HepG2 (cell line): Measurements from ENCODE around the gene C2orf81. TPM values are rescaled to one million over a fixed set of nuclear protein-coding genes. Genes with fewer than 3 reads are reported as not detected.

Experiments
- ETV6 ChIP-seq: sonication (generic); formaldehyde crosslinking; conservative IDR thresholded peaks from 2 replicates; pipeline ENCODE4 v1.4.0; 2020; ENCODE audit warnings: missing genetic modification reagents
- KDM2A ChIP-seq: sonication (generic); formaldehyde crosslinking; IDR thresholded peaks from 2 replicates; pipeline ENCODE4 v1.4.0; 2020; ENCODE audit warnings: low read depth, missing genetic modification reagents, borderline replicate concordance
- KLF13 ChIP-seq: sonication (generic); formaldehyde crosslinking; IDR thresholded peaks from 2 replicates; pipeline ENCODE4 v1.4.0; 2020; ENCODE audit warnings: mild to moderate bottlenecking, missing genetic modification reagents
- NR3C1 ChIP-seq: sonication (generic); formaldehyde crosslinking; IDR thresholded peaks from 2 replicates; pipeline ENCODE4 v1.4.0; 2020; ENCODE audit warnings: missing genetic modification reagents
- NRL ChIP-seq: sonication (generic); formaldehyde crosslinking; IDR thresholded peaks from 2 replicates; pipeline ENCODE4 v1.5.0; 2020; ENCODE audit warnings: missing genetic modification reagents, mild to moderate bottlenecking, moderate library complexity, borderline replicate concordance
- SETDB1 ChIP-seq: sonication (generic); formaldehyde crosslinking; IDR thresholded peaks from 2 replicates; pipeline ENCODE4 v1.5.1; 2020; ENCODE audit warnings: missing genetic modification reagents, mild to moderate bottlenecking, borderline replicate concordance
- TCF12 ChIP-seq, 2 experiments: fragments of 450-650 bp in 1 of 2; sonication (generic) in 1 of 2; formaldehyde crosslinking in 1 of 2; IDR thresholded peaks; 2 replicates each; pipeline versions ENCODE4 v1.6.1 to v1.8.0; 2017 to 2022; ENCODE audit warnings: antibody characterized with exemption in 1 of 2, mild to moderate bottlenecking in 1 of 2, missing genetic modification reagents in 1 of 2, moderate library complexity in 1 of 2
- ZNF205 ChIP-seq: IDR thresholded peaks from 2 replicates; pipeline ENCODE4 v1.6.1; 2018; ENCODE audit warnings: missing biosample characterization, missing genetic modification reagents
- ZNF296 ChIP-seq: sonication (generic); formaldehyde crosslinking; conservative IDR thresholded peaks from 2 replicates; pipeline ENCODE4 v1.5.0; 2020; ENCODE audit warnings: mild to moderate bottlenecking, missing genetic modification reagents
- ZNF562 ChIP-seq: sonication (generic); formaldehyde crosslinking; IDR thresholded peaks from 2 replicates; pipeline ENCODE4 v1.8.0; 2022; ENCODE audit warnings: missing genetic modification reagents, borderline replicate concordance
- ZNF614 ChIP-seq: IDR thresholded peaks from 2 replicates; pipeline ENCODE4 v1.6.1; 2018; ENCODE audit warnings: missing biosample characterization, missing genetic modification reagents, inconsistent platforms, borderline replicate concordance
- ZNF839 ChIP-seq: sonication (generic); formaldehyde crosslinking; IDR thresholded peaks from 2 replicates; pipeline ENCODE4 v1.4.0; 2020; ENCODE audit warnings: missing genetic modification reagents, mild to moderate bottlenecking, borderline replicate concordance
- ZNF891 ChIP-seq: sonication (generic); formaldehyde crosslinking; IDR thresholded peaks from 2 replicates; pipeline ENCODE4 v1.5.0; 2020; ENCODE audit warnings: mild to moderate bottlenecking, missing genetic modification reagents
- polyA plus RNA-seq, 8 experiments: library from polyadenylated mRNA; depleted of rRNA in 3 of 8; stranded (reverse) in 7 of 8; unstranded in 1 of 8; fragments of >200 nt; fragmentation: Illumina TruSeq in 4 of 8; extraction: Trizol in 4 of 8; gene quantifications; 2 replicates each; pipeline versions ENCODE4 v1.2.1 to v1.2.3, GENCODE V29; 2011 to 2016; ENCODE audit warnings: low read depth in 4 of 8, missing spikeins in 1 of 8, mixed read lengths in 1 of 8; ENCODE audit not compliant: insufficient read depth in 1 of 8
- total RNA-seq, 5 experiments: library from RNA; depleted of rRNA; stranded (reverse); fragments of >200 nt; fragmentation: Illumina TruSeq; extraction: Trizol; gene quantifications; 2 replicates each; pipeline ENCODE4 v1.2.3, GENCODE V29; 2016; ENCODE audit warnings: low read depth in 1 of 5
- TF ChIP-seq, protein P1 (sequence below): sonication (generic); formaldehyde crosslinking; IDR thresholded peaks from 2 replicates; pipeline ENCODE4 v1.8.0; 2022; ENCODE audit warnings: missing genetic modification reagents, mild to moderate bottlenecking, moderate library complexity, borderline replicate concordance
- TF ChIP-seq, protein P2 (sequence below): IDR thresholded peaks from 2 replicates; pipeline ENCODE4 v1.6.1; 2016; ENCODE audit warnings: mild to moderate bottlenecking, missing biosample characterization, missing genetic modification reagents
- TF ChIP-seq, protein P3 (sequence below): sonication (generic); formaldehyde crosslinking; IDR thresholded peaks from 2 replicates; pipeline ENCODE4 v1.4.0; 2020; ENCODE audit warnings: missing genetic modification reagents
- TF ChIP-seq, protein P4 (sequence below): sonication (generic); formaldehyde crosslinking; IDR thresholded peaks from 2 replicates; pipeline ENCODE4 v1.8.0; 2022; ENCODE audit warnings: mild to moderate bottlenecking, missing genetic modification reagents, borderline replicate concordance
- TF ChIP-seq, protein P5 (sequence below): sonication (generic); IDR thresholded peaks from 2 replicates; pipeline ENCODE4 v1.6.1; 2016; ENCODE audit warnings: low read depth, borderline replicate concordance

The C2orf81 gene
- total and polyA plus RNA-seq, 2 of the 13 experiments (the other 11 are each of a cell fraction or from before 2014, with no cell fraction given) = 0.15 to 0.17 TPM

DNA sequence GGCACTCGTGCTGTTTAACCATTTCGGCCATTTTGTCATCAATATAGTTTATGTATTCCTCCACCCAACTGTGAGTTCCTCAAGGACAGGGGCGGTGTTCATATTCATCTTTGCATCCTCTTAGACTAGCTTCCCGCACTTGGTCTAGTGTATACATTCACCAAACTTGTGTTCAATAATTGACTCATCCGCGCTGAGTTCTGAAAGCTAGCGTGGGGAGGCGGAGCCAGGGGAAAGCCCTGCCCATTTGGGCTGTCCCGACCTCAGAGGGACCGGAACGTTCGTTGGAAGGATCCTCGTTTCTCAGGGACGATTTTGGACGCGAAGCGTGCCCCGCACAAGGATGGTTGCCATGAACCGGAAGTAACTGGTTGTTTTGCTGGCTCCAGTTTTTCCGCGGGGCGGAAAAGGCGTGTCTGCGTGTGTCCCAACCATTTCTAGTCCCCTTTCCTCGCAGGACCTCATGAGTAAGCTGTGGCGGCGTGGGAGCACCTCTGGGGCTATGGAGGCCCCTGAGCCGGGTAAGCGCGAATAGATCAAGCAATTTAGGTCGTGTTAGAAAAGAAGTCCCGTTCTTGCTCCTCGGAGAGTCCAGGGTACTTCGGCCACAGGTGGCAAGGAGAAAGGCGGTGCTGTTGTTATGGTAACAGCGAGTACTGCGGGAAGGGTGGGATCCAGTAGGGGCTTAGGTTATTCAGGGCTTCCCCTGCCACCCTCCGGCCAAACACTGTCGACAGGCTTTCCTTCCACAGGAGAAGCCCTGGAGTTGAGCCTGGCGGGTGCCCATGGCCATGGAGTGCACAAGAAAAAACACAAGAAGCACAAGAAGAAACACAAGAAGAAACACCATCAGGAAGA is 33.5 kb upstream of the C2orf81 start, which contains the start of gene INO80B (continued):
- TF ChIP-seq ETV6 (CRISPR knock-in tag) (peak; percentile 94), ZNF562 (CRISPR knock-in tag) (no peak), TCF12 (IDR thresholded peaks at IDR 0.05) (no peak), TCF12 (CRISPR knock-in tag; IDR thresholded peaks at IDR 0.05) (no peak), NR3C1 (CRISPR knock-in tag) (no peak), ZNF205 (CRISPR knock-in tag) (peak; percentile 87), ZNF891 (CRISPR knock-in tag) (peak; percentile 79), ZNF614 (peak; percentile 97), ZNF839 (CRISPR knock-in tag) (peak; percentile 90; the same call in 1 of the 2 replicates), ZNF296 (no peak), NRL (CRISPR knock-in tag) (peak; percentile 81), KLF13 (peak; percentile 89; the same call in 1 of the 2 replicates), KDM2A (peak; percentile 98), SETDB1 (CRISPR knock-in tag) (no peak)
- TF ChIP-seq, protein P1, sequence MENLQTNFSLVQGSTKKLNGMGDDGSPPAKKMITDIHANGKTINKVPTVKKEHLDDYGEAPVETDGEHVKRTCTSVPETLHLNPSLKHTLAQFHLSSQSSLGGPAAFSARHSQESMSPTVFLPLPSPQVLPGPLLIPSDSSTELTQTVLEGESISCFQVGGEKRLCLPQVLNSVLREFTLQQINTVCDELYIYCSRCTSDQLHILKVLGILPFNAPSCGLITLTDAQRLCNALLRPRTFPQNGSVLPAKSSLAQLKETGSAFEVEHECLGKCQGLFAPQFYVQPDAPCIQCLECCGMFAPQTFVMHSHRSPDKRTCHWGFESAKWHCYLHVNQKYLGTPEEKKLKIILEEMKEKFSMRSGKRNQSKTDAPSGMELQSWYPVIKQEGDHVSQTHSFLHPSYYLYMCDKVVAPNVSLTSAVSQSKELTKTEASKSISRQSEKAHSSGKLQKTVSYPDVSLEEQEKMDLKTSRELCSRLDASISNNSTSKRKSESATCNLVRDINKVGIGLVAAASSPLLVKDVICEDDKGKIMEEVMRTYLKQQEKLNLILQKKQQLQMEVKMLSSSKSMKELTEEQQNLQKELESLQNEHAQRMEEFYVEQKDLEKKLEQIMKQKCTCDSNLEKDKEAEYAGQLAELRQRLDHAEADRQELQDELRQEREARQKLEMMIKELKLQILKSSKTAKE (CRISPR knock-in tag) = no peak
- TF ChIP-seq, protein P2, sequence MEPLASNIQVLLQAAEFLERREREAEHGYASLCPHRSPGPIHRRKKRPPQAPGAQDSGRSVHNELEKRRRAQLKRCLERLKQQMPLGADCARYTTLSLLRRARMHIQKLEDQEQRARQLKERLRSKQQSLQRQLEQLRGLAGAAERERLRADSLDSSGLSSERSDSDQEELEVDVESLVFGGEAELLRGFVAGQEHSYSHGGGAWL (CRISPR knock-in tag) = peak; percentile 68
- TF ChIP-seq, protein P3, sequence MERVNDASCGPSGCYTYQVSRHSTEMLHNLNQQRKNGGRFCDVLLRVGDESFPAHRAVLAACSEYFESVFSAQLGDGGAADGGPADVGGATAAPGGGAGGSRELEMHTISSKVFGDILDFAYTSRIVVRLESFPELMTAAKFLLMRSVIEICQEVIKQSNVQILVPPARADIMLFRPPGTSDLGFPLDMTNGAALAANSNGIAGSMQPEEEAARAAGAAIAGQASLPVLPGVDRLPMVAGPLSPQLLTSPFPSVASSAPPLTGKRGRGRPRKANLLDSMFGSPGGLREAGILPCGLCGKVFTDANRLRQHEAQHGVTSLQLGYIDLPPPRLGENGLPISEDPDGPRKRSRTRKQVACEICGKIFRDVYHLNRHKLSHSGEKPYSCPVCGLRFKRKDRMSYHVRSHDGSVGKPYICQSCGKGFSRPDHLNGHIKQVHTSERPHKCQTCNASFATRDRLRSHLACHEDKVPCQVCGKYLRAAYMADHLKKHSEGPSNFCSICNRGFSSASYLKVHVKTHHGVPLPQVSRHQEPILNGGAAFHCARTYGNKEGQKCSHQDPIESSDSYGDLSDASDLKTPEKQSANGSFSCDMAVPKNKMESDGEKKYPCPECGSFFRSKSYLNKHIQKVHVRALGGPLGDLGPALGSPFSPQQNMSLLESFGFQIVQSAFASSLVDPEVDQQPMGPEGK (CRISPR knock-in tag) = peak; percentile 86
- TF ChIP-seq, protein P4, sequence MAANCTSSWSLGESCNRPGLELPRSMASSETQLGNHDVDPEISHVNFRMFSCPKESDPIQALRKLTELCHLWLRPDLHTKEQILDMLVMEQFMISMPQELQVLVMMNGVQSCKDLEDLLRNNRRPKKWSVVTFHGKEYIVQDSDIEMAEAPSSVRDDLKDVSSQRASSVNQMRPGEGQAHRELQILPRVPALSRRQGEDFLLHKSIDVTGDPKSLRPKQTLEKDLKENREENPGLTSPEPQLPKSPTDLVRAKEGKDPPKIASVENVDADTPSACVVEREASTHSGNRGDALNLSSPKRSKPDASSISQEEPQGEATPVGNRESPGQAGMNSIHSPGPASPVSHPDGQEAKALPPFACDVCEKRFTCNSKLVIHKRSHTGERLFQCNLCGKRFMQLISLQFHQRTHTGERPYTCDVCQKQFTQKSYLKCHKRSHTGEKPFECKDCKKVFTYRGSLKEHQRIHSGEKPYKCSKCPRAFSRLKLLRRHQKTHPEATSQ (CRISPR knock-in tag) = peak; percentile 28; the same call in 1 of the 2 replicates
- TF ChIP-seq, protein P5, sequence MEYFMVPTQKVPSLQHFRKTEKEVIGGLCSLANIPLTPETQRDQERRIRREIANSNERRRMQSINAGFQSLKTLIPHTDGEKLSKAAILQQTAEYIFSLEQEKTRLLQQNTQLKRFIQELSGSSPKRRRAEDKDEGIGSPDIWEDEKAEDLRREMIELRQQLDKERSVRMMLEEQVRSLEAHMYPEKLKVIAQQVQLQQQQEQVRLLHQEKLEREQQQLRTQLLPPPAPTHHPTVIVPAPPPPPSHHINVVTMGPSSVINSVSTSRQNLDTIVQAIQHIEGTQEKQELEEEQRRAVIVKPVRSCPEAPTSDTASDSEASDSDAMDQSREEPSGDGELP = no peak; the same call in 1 of the 2 replicates
